GM23248 (cell line): ENCODE data around the gene NLK.
"Not testable (repeated sequence)": the region's sequence is repeated elsewhere in the genome, so short reads cannot be mapped to it uniquely, and the experiment has no call there.

Experiments
- EZH2 ChIP-seq: fragments of 200-600 bp; sonication (generic); IDR thresholded peaks from 2 replicates; pipeline ENCODE4 v1.6.1; 2018; ENCODE audit warnings: antibody characterized with exemption, mild to moderate bottlenecking; ENCODE audit not compliant: insufficient read depth, poor library complexity, severe bottlenecking
- EZH2phosphoT487 ChIP-seq: fragments of 200-600 bp; sonication (generic); IDR thresholded peaks from 2 replicates; pipeline ENCODE4 v1.6.1; 2018; ENCODE audit warnings: antibody characterized with exemption, moderate library complexity, mild to moderate bottlenecking, low read depth; ENCODE audit not compliant: insufficient read depth

DNA sequence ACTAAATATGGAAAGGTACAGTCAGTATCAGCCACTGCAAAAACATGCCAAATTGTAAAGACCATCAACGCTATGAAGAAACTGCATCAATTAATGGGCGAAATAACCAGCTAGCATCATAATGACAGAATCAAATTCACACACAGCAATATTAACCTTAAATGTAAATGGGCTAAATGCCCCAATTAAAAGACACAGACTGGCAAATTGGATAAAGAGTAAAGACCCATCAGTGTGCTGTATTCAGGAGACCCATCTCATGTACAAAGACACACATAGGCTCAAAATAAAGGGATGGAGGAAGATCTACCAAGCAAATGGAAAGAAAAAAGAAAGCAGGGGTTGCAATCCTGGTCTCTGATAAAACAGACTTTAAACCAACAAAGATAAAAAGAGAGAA lies 171.1 kb downstream of the NLK start:
- not testable (repeated sequence) for TF ChIP-seq EZH2, EZH2phosphoT487
